Left ventricle myocardium inferior (tissue), 1 donor: ENCODE measurements around the gene NT5DC4. TPM values are rescaled to one million over a fixed set of nuclear protein-coding genes. Genes with fewer than 3 reads are reported as not detected.

Source experiments
- DNase-seq: peaks from one replicate; pipeline ENCODE4 v3.0.0-alpha.2; 2020
- H3K27ac ChIP-seq: fragments of 200-600 bp; replicated peaks from 2 replicates; pipeline ENCODE4 v1.8.0; 2021
- H3K27me3 ChIP-seq: fragments of 200-600 bp; 2 replicates; pipeline ENCODE4 v1.8.0; 2021; ENCODE audit warnings: low read depth
- H3K36me3 ChIP-seq: fragments of 200-600 bp; 2 replicates; pipeline ENCODE4 v1.8.0; 2021
- H3K4me1 ChIP-seq: fragments of 200-600 bp; 2 replicates; pipeline ENCODE4 v1.8.0; 2021
- H3K4me3 ChIP-seq: fragments of 200-600 bp; 2 replicates; pipeline ENCODE4 v1.8.0; 2021; ENCODE audit warnings: mild to moderate bottlenecking, moderate library complexity
- H3K9me3 ChIP-seq: fragments of 200-600 bp; replicated peaks from 2 replicates; pipeline ENCODE4 v1.8.0; 2021
- CTCF ChIP-seq: fragments of 200-600 bp; IDR thresholded peaks from 2 replicates; pipeline ENCODE4 v1.8.0; 2021; ENCODE audit warnings: antibody characterized with exemption, mild to moderate bottlenecking, borderline replicate concordance
- intact Hi-C: fragments of 100-400 bp; cut with micrococcal nuclease; formaldehyde crosslinking; loops from one replicate; pipeline ENCODE4 v1.11.0; 2022
- long read RNA-seq: library from polyadenylated mRNA; unstranded; transcript quantifications from one replicate; pipeline ENCODE4 v2.0.0, GENCODE V29; 2021
- total RNA-seq: library from RNA; stranded (reverse); fragmentation: NEBNext Ultra II Directional; extraction: Animal tissue kit (Norgen Biotek cat#: 25700); gene quantifications from one replicate; pipeline ENCODE4 v1.2.1, GENCODE V29; 2021
- donor health status: DM: no; HTN: yes; CAD: no; lungs with severe emphysema.

Gene NT5DC4
- not detected for total RNA-seq
- long read RNA-seq = 0 reads

GRCh38 chr2:112720785-112721184 lies at the start of gene NT5DC4:
Gene NT5DC4, plus strand, starts transcription at chr2:112721020. Its CDS starts 60 bp downstream, at chr2:112721080.
- H3K9me3 ChIP-seq = peaks cover 3% of the 10 kb centered on the region
- no peak within 1 kb of the TSS for H3K4me3 ChIP-seq
- H3K27me3 ChIP-seq = peaks cover 10% of the 10 kb centered on the region
- TF ChIP-seq CTCF = no peak
- no peaks in the 10 kb centered on the region for H3K36me3 ChIP-seq
- DNase-seq = no peak
- no peaks in the 10 kb centered on the region for H3K4me1 ChIP-seq
- H3K27ac ChIP-seq = no peak within 1 kb of the TSS
- intact Hi-C loops = loop anchor here (10.0 kb wide), 1 partner anchor 96 kb away; no protein-coding TSS in a partner anchor

GRCh38 chr2:112671801-112672200 lies 49.0 kb upstream of the NT5DC4 start:
- Histone ChIP-seq H3K27me3 (no peaks in the 10 kb centered on the region), H3K9me3 (no peaks in the 10 kb centered on the region), H3K36me3 (no peaks in the 10 kb centered on the region), H3K4me1 (peaks cover 6% of the 10 kb centered on the region), H3K4me3 (no peak overlapping the region), H3K27ac (no peak overlapping the region)
- TF ChIP-seq CTCF = no peak
- DNase-seq = no peak
- intact Hi-C loops = no loop called here

- Histone ChIP-seq H3K27ac (no peak overlapping the region), H3K27me3 (no peaks in the 10 kb centered on the region), H3K36me3 (no peaks in the 10 kb centered on the region), H3K9me3 (no peaks in the 10 kb centered on the region), H3K4me3 (no peak overlapping the region), H3K4me1 (peaks cover 6% of the 10 kb centered on the region)
- no peak for TF ChIP-seq CTCF
- DNase-seq = no peak
- intact Hi-C loops = no loop called here
Measured at GRCh38 chr2:112673008-112673407, 47.8 kb upstream of the NT5DC4 start.

- Histone ChIP-seq H3K9me3 (no peaks in the 10 kb centered on the region), H3K36me3 (no peaks in the 10 kb centered on the region), H3K4me3 (no peak overlapping the region), H3K4me1 (peaks cover 6% of the 10 kb centered on the region), H3K27me3 (no peaks in the 10 kb centered on the region), H3K27ac (no peak overlapping the region)
- TF ChIP-seq CTCF = no peak
- intact Hi-C loops = no loop called here
- DNase-seq = peak; percentile 72
Measured at GRCh38 chr2:112674229-112674628, 46.6 kb upstream of the NT5DC4 start.

GRCh38 chr2:112679484-112679883 lies 41.3 kb upstream of the NT5DC4 start:
- intact Hi-C loops = no loop called here
- H3K36me3 ChIP-seq = no peaks in the 10 kb centered on the region
- H3K27ac ChIP-seq = no peak overlapping the region

More at GRCh38 chr2:112679484-112679883, 41.3 kb upstream of the NT5DC4 start:
- H3K4me3 ChIP-seq = no peak overlapping the region
- H3K9me3 ChIP-seq = no peaks in the 10 kb centered on the region
- peaks cover 8% of the 10 kb centered on the region for H3K4me1 ChIP-seq
- DNase-seq = no peak
- no peak for TF ChIP-seq CTCF
- H3K27me3 ChIP-seq = no peaks in the 10 kb centered on the region
